Measurements from ENCODE around the gene SDK2.

SDK2 gene

DNA sequence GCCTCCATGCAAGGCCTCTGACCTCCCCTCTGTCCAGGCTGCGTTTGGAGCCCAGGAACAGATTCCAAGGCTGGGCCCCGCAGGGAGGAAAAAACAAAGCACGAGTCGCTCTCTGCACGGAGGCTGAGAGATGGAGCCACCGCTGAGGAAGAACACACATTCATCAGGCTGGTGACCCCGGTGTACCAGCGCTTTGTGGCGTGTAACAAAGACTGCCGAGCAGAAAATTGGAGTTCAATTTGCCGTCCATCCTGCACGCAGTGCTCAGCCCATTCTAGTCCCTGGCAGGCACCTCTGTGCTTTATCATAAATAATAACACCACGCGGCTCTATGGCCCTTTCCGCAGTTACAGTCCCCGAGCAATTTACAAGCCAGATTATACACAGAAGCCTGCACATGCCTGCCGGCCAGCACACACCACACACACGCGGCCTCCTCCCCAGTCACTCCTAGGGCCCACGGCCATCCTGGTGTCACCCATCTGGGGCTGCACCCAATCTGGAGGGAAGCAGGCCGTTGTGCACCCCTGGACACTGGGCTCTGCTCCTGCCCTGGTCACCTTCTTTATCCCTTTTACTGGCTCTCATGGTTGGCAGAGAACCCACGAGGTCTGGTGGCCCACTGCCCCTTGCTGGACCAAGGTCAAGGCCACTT lies 124.4 kb downstream of the SDK2 start:
- TF ChIP-seq GATA3 (IDR thresholded peaks at IDR 0.05; ENCODE audit: low read depth, low read length) (no peak), GATA2 (IDR thresholded peaks at IDR 0.05; ENCODE audit: low read depth, low read length) (no peak)

DNA sequence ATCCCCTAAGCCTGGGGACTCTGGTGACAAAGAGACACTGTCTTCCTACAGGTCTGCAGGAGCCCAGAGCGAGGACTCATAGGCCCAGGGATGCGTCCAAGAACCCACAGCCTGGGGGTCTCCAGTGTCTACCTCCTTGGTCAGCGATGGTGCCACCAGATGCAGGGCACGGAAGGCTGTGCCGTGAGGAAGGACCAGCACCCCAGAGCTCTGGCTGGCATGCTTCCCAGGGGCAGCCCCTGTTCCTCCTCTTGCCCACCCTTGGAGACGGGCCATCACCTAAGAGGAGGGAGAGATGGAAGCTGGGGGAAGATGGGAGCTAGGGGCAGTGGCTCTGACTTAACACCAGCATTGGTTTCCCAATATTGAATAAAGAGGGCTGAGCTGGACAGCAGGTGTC lies 125.2 kb downstream of the SDK2 start:
- TF ChIP-seq GATA3 (IDR thresholded peaks at IDR 0.05; ENCODE audit: low read depth, low read length) (no peak), GATA2 (IDR thresholded peaks at IDR 0.05; ENCODE audit: low read depth, low read length) (no peak)

DNA sequence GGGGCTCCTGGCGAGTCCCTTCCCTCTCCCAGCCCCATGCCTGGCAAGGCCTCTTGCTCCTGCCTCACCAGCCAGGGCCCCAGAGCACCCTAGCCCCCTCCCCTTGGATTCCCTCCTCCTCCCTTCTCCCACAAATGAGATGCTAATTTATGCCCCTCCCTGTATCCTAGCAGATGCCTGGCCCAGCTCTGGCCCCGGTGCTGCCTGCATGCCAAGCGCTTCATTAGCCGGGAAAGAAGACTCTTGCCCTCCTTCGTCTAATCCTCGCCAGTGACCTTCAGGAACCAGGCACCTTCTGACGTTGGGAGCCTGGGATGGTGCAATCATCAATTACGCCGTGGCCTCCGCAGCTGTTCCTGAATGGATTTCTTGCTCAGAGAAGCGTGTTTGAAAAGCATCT lies 127.8 kb downstream of the SDK2 start:
- TF ChIP-seq GATA3 (IDR thresholded peaks at IDR 0.05; ENCODE audit: low read depth, low read length) = no peak
- TF ChIP-seq GATA2 (IDR thresholded peaks at IDR 0.05; ENCODE audit: low read depth, low read length) = no peak

DNA sequence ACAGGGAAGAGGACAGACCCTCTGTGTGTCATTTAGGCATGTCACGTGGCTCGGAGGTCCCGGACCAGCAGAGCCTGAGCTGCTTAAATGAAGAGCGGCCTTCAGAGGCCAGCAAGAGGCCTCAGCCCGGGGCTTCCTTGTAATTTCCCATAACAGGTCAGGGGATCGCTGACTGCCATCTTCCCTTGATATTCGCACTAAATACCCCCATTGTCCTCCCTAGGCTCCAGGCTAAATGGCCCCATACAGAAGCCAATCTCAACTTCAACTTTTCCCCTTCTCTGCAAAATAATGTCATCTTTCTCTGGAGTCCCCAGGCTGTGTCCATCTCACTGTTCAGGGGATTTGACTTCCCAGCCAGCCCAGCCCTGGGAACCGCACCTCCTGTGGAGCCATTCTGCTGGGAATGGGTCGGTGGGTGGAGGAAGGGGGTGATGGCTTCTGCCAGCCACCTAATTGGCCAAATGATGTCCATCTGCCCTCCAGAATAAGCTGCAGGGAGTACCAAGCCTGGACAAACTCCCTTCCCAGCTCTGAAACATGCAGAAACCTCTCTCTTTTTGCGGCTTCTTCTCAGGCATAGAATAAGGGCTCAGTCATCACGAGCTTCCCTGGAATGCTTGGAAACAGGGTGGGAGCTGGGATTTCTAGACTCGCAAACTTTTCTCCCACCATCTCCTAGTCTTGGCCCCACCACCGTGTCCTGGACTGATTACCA lies 129.9 kb downstream of the SDK2 start:
- TF ChIP-seq GATA2 (IDR thresholded peaks at IDR 0.05; ENCODE audit: low read depth, low read length) = no peak
- no peak for TF ChIP-seq GATA3 (IDR thresholded peaks at IDR 0.05; ENCODE audit: low read depth, low read length)

DNA sequence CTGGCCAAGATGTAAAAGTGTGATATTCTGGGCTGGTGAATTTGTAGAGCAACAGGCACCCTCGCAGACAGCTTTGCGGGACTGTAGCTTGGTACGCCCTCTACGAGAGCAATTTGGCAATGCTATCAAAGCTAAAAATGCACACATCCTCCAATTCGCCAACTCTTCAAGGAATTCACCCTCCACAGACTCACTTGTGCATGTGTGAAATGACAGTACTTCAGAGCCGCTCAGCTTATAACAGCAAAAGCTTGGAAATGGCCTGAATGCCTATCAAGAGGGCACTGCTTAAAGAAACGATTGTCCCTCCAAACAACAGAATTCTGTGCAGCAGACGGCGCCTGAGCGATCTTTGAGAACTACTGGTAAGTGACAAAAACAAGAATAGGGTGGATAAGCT lies 130.8 kb downstream of the SDK2 start:
- TF ChIP-seq GATA2 (IDR thresholded peaks at IDR 0.05; ENCODE audit: low read depth, low read length) (no peak), GATA3 (IDR thresholded peaks at IDR 0.05; ENCODE audit: low read depth, low read length) (no peak)

DNA sequence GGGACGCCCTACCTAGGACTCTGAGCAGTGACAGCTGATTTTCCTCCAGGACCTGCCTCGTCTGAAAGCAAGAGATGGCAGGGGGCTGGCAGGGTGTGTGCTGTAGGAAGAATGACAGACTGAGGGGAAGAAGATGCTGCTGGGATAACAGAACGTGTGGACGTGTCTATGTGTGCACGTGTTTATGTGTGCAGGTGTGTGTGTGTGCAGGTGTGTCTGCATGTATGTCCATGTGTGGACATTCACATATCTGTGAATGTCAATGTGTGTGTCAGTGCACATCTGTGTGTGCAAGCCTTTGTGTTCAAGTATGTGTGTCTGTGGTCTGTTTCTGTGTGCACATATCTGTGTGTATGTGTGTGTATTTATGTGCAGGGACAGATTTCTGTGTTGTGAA lies 132.5 kb downstream of the SDK2 start:
- TF ChIP-seq GATA3 (IDR thresholded peaks at IDR 0.05; ENCODE audit: low read depth, low read length) (no peak), GATA2 (IDR thresholded peaks at IDR 0.05; ENCODE audit: low read depth, low read length) (no peak)

DNA sequence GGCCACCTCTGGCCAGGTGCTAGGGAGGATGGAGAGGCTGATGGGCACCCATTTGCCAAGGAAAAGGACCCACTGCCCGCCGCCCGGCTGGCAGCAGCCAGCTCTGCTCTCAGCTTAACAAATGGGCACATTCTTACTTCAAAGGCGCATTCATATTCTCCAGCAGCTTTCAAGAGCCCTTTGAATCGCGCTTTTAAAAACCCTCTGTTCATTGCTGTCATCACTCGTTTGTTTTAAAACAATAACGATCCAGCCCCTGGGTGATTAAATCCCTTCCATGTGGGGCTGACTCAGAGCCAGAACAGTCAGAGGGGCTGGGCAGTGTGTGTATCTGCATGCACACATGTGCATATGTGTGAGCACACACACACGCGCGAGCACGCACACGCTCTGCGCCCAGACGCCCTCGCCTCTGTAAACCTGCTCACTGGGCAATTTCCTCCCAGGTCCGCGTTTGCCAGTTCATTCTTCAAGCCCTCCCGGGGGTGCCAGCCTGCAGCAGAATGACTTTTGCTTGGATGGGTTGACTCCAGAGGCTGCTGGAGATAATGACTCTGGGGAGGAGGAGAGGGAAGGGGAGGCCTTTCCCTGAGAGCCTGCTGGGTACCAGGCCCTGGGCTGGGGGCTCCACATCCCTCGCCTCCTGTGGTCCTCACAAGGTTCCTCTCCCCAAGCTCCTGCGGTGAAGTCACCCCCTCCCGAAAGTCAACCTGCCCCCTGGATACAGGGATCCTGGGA lies 133.1 kb downstream of the SDK2 start:
- TF ChIP-seq GATA2 (IDR thresholded peaks at IDR 0.05; ENCODE audit: low read depth, low read length) (no peak), GATA3 (IDR thresholded peaks at IDR 0.05; ENCODE audit: low read depth, low read length) (no peak)

DNA sequence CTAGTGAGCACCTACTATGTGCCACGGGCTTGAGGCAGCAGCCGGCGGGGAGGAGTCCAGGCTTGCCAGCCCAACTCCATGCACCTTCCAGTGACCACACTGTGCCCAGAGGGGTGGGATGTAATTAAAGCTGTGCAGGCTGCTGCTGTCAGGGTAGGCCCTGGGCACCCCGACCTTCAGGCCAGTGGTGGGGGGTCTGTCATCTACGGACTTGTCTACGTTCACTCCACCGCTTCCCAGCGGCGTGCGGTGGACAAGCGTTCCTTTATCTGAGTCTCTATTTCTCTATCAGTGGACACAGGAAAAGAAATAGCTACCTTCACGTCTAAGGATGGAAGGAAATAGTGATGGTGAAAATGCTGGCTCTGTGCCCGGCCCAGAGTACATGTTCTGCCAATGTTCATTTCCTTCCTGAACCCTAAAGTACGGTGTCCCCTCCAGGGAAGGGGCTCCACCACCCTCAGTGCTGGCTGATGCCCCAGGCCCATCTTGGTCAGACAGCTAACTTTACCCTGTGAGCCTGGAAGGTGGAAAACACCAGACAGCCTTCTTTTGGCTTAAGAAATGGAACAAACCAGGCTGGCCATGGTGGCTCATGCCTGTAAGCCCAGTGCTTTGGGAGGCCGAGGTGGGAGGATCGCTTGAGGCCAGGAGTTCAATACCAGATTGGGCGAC lies 135.2 kb downstream of the SDK2 start:
- TF ChIP-seq GATA3 (IDR thresholded peaks at IDR 0.05; ENCODE audit: low read depth, low read length) (no peak), GATA2 (IDR thresholded peaks at IDR 0.05; ENCODE audit: low read depth, low read length) (no peak)

DNA sequence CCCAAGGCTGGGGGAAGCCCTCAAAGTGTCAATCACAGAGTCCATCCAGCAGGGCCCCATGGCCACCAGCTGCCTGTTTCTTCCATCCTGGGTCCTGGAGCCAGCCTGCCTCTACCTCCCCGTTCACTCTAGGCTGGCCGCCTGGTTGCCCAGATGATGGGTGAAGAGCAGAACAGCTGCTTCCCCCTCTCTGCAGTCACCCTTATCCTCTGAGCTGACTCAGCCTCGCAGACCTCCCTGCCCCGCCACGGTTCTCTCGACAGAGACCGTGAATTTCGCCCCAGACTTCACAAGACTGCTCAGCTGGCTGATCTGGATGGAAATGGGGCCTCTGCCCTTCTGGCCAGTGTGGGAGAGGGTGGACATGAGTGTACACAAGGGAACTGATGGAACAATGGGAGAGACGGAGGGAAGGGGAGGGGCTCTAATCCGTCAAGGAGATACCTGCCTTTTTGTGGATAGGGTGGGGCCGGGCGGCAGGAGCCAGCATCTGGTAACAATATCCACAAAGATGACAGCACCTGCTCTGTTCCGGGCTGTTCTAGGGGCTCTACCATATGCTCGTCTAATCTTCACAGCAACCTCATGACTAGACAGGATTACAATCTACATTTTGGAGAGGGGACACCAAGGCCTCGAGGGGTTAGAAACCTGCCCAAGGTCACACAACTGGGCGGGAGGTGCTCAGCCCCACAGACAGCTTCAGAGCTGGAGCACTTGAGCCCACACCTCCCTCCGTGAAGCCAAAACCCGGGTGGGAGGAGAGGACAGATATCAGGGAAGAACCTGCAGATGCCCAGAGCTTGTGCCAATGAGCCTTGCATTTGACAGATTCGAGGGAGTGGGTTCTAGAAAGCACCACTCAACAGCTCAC lies 136.0 kb downstream of the SDK2 start:
- TF ChIP-seq GATA3 (IDR thresholded peaks at IDR 0.05; ENCODE audit: low read depth, low read length) = no peak
- TF ChIP-seq GATA2 (IDR thresholded peaks at IDR 0.05; ENCODE audit: low read depth, low read length) = no peak

DNA sequence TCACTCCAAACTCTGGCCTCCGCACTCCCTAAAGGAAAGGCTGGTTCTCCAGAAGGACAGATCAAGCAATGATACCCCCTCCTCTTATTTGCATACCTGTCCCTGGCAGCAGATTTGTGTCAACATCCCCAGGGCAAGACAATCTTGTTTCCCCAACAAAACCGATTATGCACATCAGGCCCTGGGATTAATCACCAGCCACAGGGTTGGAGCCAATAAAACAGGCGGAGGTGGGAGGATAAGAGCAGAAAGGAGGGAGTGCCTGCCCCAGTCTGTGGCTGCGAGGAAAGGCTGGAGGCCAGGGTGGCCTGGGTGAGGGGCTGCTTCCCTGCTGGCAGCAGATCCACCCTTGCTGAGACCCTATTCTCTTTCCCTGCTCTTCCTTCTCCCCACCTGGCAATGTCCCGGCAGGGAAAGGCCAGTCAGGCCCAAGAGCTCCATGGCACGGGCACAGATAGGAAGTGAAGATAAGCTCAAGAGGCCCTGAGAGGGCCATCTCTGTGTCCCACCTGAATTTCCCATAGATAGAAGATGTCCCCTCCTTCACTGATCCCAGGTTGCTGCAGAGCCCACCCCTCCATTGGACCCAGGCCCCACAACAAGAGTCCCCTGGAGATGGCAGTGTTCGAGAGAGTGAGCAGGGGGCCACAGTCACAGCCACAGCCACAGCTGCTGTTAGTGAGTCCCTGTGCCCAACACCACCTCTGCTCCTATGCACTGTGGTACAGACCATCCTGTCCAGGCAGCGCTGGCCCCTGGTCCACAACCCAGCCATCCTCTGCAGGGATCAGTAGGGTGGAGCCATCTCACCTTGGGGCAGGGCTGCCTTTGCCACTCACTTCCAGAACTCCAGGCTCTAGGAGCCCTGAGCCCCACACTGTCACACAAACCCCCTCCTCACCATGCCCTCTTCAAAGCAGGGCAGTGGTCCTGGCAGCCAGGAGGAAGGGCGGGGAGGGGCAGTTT lies 137.5 kb downstream of the SDK2 start:
- TF ChIP-seq GATA2 (IDR thresholded peaks at IDR 0.05; ENCODE audit: low read depth, low read length) (peak; percentile 100), GATA3 (IDR thresholded peaks at IDR 0.05; ENCODE audit: low read depth, low read length) (no peak; the same call in 1 of the 2 replicates)

DNA sequence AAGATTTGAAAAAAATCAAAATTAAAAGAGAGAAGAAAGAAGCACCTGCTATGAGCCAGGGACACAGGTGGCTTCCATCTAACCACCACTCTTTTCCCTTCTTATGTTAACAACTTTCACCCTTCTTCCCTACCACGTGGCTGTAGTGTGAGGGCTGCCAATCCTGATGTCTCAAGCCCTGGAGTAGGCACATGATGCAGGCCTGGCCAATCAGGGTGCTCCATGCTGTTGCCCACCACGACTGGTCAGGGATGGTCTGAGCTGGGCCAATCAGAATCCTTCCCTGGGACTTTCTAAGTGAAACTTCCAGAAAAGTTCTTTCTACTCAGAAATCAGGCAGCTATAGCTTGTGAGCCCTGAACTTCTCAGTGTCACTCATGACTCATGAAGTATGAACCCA lies 140.7 kb downstream of the SDK2 start:
- TF ChIP-seq GATA2 (IDR thresholded peaks at IDR 0.05; ENCODE audit: low read depth, low read length) = no peak
- no peak for TF ChIP-seq GATA3 (IDR thresholded peaks at IDR 0.05; ENCODE audit: low read depth, low read length)

DNA sequence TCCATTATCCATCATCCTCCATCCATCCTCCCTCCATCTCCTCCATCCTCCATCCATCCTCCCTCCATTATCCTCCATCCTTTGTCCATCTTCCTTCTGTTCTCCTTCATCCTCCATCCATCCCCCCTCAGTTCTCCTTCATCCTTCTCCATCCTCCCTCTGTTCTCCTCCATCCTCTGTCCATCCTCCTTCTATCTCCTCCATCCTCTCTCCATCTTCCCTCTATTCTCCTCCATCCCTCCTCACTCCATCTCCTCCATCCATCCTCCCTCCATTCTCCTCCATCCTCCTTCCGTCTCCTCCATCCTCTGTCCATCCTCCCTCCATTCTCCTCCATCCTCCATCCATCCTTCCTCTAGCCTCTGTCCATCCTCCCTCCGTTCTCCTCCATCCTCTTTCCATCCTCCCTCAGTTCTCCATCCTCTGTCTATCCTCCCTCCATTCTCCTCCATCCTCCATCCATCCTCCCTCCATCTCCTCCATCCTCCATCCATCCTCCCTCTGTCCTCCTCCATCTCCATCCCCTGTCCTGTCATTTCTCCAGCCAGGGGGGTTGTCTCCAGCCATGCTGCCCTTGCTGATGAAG lies 143.7 kb downstream of the SDK2 start:
- no peak for TF ChIP-seq GATA2 (IDR thresholded peaks at IDR 0.05; ENCODE audit: low read depth, low read length)
- no peak for TF ChIP-seq GATA3 (IDR thresholded peaks at IDR 0.05; ENCODE audit: low read depth, low read length)

Data from SH-SY5Y (cell line).